Activated CD4-positive, CD25-positive, alpha-beta regulatory T cell treated with anti-CD3 and anti-CD28 coated beads, Interleukin-2, amount 50 U/mL, for 72 hours (primary cell): ENCODE data around the gene PRELID3B.

Experiments used
- DNase-seq: peaks from one replicate; pipeline ENCODE4 v3.0.0; 2021

The PRELID3B gene

GRCh38 chr20:58992911-58993310, 49.7 kb downstream of the PRELID3B start:
- DNase-seq = no peak

DNA sequence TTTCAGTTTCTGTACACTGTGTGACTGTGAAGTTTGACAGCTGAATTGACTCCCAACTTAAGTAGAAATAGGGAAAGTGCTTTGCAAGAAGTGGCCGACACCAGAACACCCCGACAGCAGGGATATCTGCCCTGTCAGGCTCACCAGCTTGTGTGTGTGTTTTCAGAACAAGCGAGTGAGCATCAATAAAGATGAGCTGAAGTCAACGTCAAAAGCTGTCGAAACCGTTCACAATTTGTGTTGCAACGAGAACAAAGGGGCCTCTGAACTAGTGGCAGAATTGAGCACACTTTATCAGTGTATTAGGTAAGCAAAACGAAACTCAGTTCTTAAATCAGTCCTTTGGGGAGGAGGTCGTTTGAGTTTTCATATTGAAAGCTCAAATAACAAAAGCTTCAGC, 50.9 kb downstream of the PRELID3B start:
- no peak for DNase-seq

DNA sequence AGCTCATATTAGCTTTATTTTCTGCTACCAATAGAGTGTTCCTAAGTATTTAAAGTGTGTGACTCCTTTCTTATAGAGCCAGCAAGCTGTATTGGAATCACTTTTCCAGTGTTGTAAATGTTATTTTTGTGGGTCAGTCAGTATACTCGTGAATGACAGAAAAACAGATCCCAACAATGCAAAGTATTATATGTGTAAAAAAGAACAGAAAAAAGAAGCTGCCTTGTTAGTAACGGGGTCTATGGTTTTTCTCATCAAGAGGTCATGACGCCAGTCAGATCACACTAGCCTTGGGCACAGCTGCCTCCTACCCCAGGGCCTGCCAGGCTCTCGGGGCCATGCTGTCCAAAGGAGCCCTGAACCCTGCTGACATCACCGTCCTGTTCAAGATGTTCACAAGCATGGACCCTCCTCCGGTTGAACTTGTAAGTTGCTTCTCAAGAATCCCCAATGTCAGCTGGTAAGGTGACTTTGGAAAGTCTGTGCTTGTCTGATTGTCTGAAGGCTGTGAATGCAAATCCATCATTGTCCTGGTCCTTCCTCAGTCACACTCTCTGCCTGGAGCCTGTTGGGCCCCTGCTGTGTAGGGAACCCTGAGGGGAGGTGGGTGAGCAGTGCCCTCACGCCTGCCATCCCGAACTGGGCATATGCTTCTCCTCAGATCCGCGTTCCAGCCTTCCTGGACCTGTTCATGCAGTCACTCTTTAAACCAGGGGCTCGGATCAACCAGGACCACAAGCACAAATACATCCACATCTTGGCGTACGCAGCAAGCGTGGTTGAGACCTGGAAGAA, 51.7 kb downstream of the PRELID3B start:
- no peak for DNase-seq

- DNase-seq = no peak
Observed at GRCh38 chr20:58989196-58989595, 53.4 kb downstream of the PRELID3B start.

- DNase-seq = no peak
Observed at GRCh38 chr20:58988565-58988882, 54.1 kb downstream of the PRELID3B start.

DNA sequence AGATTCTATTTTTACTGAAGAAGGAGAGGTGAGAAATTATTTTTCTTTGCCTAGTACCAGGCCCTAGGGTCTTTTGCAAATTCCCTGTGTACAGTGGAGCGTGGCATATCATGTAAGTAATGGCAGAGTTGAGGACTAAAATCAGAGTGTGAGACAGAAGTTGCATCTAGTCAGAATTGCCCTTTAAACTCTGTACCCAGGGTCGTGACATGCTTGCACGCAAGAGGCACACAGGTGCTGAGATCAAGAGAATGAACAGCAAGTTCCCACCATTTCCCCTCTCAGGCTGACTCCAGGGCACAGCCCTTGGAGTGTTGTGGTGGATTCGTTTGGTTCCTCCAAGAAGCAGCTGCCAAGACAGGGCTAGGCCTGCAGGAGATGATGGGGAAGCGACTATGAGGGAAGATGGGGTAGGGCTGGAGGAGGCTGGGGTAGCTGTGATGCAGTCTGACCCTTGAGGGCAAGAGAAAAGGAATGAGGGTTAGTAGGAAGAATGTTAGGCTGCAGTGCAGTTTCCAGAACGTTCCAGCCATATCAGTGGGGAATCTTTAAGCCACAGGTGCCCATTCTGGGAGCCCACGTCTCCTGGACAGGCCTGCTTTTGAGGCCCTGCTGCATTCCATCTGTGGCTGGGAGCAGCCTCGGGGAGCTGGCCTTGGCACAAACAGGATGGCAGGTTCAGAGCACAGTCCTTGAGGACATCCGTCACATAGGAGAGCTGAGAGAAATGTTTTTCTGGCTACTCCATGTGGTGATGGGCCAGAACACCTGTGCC, 54.6 kb downstream of the PRELID3B start:
- no peak for DNase-seq

- DNase-seq = no peak
Observed at GRCh38 chr20:58986968-58987517, 55.5 kb downstream of the PRELID3B start.

DNA sequence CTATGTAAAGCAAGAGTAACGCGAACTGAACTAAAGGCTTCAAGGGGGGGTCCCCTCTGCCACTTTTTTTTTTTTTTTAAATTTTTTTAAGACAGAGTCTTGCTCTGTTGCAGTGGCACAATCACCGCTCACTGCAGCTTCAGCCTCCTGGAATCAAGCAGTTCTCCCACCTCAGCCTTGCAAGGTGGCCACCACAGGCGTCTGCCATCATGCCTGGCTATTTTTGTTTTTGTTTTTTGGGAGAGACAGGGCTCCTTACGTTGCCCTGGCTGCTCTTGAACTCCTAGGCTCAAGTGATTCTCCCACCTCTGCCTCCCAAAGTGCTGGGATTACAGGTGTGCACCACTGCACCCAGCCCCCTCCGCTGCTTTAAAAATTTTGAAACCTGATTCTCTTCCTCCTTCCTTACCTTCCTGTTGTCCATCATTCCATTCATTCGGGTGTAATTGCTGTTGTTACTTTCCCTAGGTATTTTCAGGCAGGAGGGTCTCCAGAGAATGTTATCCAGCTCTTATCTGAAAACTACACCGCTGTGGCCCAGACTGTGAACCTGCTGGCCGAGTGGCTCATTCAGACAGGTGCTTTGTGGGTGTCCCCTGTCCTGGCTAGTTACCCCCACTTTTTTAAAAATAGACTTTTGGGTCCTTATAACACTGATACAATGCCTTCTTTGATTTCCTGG, 56.2 kb downstream of the PRELID3B start:
- no peak for DNase-seq

GRCh38 chr20:58985656-58986055, 56.9 kb downstream of the PRELID3B start:
- DNase-seq = no peak

DNA sequence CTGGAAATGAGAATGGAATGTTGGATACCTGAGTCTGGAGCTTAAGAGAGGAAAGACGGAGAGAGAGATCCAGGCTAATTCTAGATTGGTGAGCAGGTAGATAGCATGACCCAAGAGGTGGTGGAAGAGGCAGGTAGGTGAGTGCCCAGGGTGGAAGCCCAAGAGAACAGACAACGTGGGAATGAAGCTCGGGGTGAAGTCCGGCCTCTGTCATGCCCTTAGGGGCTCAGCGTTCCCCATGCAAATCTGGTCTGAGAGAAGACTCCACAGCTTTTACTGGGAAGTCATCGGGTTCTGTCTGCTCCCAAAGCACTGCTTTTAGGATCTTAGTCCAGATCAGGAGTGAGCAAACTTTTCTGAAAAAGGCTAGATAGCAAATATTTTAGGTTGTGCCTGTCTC, 57.9 kb downstream of the PRELID3B start:
- no peak for DNase-seq
